ENCODE data around the gene RIPOR2. TPM values are rescaled to one million over a fixed set of nuclear protein-coding genes. Genes with fewer than 3 reads are reported as not detected.

The RIPOR2 gene
- total RNA-seq, 1 experiment from 2014 or later, result 5.0 TPM

- no peak overlapping the region for H4K8ac ChIP-seq (replicated peaks; ENCODE audit: insufficient read length, low read depth, low read length)
- no peak overlapping the region for H3K18ac ChIP-seq (ENCODE audit: insufficient read length, low read depth, low read length)
- WGBS (ENCODE audit: extremely low coverage, insufficient read length, low lambda C conversion rate), result no CpG with 5 or more reads among the region's 1 CpG
- no peak overlapping the region for H3K56ac ChIP-seq (ENCODE audit: insufficient read length, low read depth, low read length)
- no peak overlapping the region for H3K27ac ChIP-seq (ENCODE audit: insufficient read length, low read depth, low read length)
- H3K4ac ChIP-seq (ENCODE audit: low read depth, low read length), result no peak overlapping the region
- Mint-ChIP-seq H3K27me3 (ENCODE audit: low read depth) (no peaks in the 10 kb centered on the region), H3K27ac (no peak overlapping the region), H3K36me3 (ENCODE audit: insufficient read depth in 1 of 3, low read depth in 3 of 3) (peaks cover 0 to 12% (median 4%) of the 10 kb centered on the region in 3 experiments; a peak in 3 of 7 replicates), H3K9me3 (peaks cover 0 to 5% of the 10 kb centered on the region in 2 experiments; a peak in 2 of 5 replicates), H3K4me1 (peaks cover under 1 to 4% of the 10 kb centered on the region in 2 experiments; a peak in 1 of 4 replicates), H3K4me3 (no peak overlapping the region)
- H4K91ac ChIP-seq (ENCODE audit: insufficient read length, low read depth, low read length), result no peak overlapping the region
- no peaks in the 10 kb centered on the region for H3K79me1 ChIP-seq (ENCODE audit: insufficient read depth, low read depth, low read length, poor library complexity, severe bottlenecking)
- no peak overlapping the region for H2BK5ac ChIP-seq (ENCODE audit: insufficient read length, low read length)
- H3K9me3 ChIP-seq (ENCODE audit: control insufficient read depth, low read depth, low read length), result no peaks in the 10 kb centered on the region
- H3K9ac ChIP-seq (ENCODE audit: extremely low read depth, insufficient read length, low read length), result no peak overlapping the region
- H2BK20ac ChIP-seq (ENCODE audit: low read depth, low read length, poor library complexity, severe bottlenecking), result no peak overlapping the region
- H2AFZ ChIP-seq (ENCODE audit: low read length), result no peak overlapping the region
- H3K14ac ChIP-seq (ENCODE audit: insufficient read depth, low read length), result no peak overlapping the region
- no peak overlapping the region for H2BK15ac ChIP-seq (ENCODE audit: low read depth, low read length)
- H3K4me1 ChIP-seq (ENCODE audit: insufficient read depth, low read length), result no peaks in the 10 kb centered on the region
- H3K79me2 ChIP-seq (ENCODE audit: insufficient read depth, low read length), result no peaks in the 10 kb centered on the region
- no peak for TF ChIP-seq CTCF (conservative IDR thresholded peaks at IDR 0.05)
- H3K27me3 ChIP-seq (ENCODE audit: insufficient read depth, low read length), result no peaks in the 10 kb centered on the region
- DNase-seq, result no peak
- H4K20me1 ChIP-seq (ENCODE audit: control insufficient read depth, insufficient read depth, insufficient read length), result peaks cover 2% of the 10 kb centered on the region
- H3K23ac ChIP-seq (ENCODE audit: insufficient read length, low read depth, low read length), result no peak overlapping the region
- no peak overlapping the region for H4K5ac ChIP-seq (ENCODE audit: insufficient read length, low read depth, low read length)
- no peak overlapping the region for H3T11ph ChIP-seq (ENCODE audit: low read length)
- no peak overlapping the region for H2BK120ac ChIP-seq (ENCODE audit: low read depth, low read length, poor library complexity, severe bottlenecking)
- no peak overlapping the region for H2BK12ac ChIP-seq (ENCODE audit: insufficient read length, low read depth, low read length)
- H3K23me2 ChIP-seq (ENCODE audit: insufficient read length, low read depth, low read length, poor library complexity, severe bottlenecking), result no peaks in the 10 kb centered on the region
- no peak overlapping the region for H2AK5ac ChIP-seq (ENCODE audit: insufficient read length, low read length)
- no peak overlapping the region for H3K4me2 ChIP-seq (ENCODE audit: insufficient read depth, insufficient read length, low read length)
These were observed 27.6 kb upstream of the RIPOR2 start for GRCh38 chr6:24963339-24963738.

Data from H9 (cell line).